Neutrophil (primary cell): ENCODE measurements around the gene DENND1A.

Experiments used
- H3K27ac ChIP-seq: fragments of 200-600 bp; sonication (generic); 2 replicates; pipeline ENCODE4 v1.5.1; 2016; ENCODE audit warnings: mild to moderate bottlenecking, moderate library complexity
- H3K27me3 ChIP-seq: fragments of 200-600 bp; sonication (generic); 2 replicates; pipeline ENCODE4 v1.6.0; 2016; ENCODE audit warnings: mild to moderate bottlenecking
- H3K36me3 ChIP-seq: fragments of 200-600 bp; sonication (generic); 2 replicates; pipeline ENCODE4 v1.5.1; 2017
- H3K4me1 ChIP-seq, 2 experiments: fragments of 200-600 bp in 1 of 2; sonication (generic) in 1 of 2; 1 replicate in 1 of 2; 2 replicates in 1 of 2; pipeline versions ENCODE4 v1.5.1 to v1.6.1; 2013 to 2016; ENCODE audit warnings: low read depth in 1 of 2, low read length in 1 of 2, mild to moderate bottlenecking in 1 of 2, moderate library complexity in 1 of 2; ENCODE audit not compliant: control insufficient read depth in 1 of 2, insufficient read depth in 1 of 2
- H3K4me3 ChIP-seq, 2 experiments: fragments of 200-600 bp in 1 of 2; sonication (generic) in 1 of 2; 1 replicate in 1 of 2; 2 replicates in 1 of 2; pipeline ENCODE4 v1.5.1; 2013 to 2016; ENCODE audit warnings: low read depth in 1 of 2, low read length in 1 of 2, mild to moderate bottlenecking in 1 of 2, moderate library complexity in 1 of 2
- H3K9me3 ChIP-seq: fragments of 200-600 bp; sonication (generic); 2 replicates; pipeline ENCODE4 v1.5.1; 2016
- TF ChIP-seq, protein P1 (sequence below): fragments of 200-600 bp; sonication (generic); IDR thresholded peaks from 2 replicates; pipeline ENCODE4 v1.5.1; 2016; ENCODE audit warnings: antibody characterized with exemption

DENND1A gene

GRCh38 chr9:123419091-123419490 is 510.8 kb downstream of the DENND1A start:
- H3K27ac ChIP-seq = no peak overlapping the region
- H3K36me3 ChIP-seq = peaks cover 81% of the 10 kb centered on the region
- TF ChIP-seq, protein P1, sequence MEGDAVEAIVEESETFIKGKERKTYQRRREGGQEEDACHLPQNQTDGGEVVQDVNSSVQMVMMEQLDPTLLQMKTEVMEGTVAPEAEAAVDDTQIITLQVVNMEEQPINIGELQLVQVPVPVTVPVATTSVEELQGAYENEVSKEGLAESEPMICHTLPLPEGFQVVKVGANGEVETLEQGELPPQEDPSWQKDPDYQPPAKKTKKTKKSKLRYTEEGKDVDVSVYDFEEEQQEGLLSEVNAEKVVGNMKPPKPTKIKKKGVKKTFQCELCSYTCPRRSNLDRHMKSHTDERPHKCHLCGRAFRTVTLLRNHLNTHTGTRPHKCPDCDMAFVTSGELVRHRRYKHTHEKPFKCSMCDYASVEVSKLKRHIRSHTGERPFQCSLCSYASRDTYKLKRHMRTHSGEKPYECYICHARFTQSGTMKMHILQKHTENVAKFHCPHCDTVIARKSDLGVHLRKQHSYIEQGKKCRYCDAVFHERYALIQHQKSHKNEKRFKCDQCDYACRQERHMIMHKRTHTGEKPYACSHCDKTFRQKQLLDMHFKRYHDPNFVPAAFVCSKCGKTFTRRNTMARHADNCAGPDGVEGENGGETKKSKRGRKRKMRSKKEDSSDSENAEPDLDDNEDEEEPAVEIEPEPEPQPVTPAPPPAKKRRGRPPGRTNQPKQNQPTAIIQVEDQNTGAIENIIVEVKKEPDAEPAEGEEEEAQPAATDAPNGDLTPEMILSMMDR = no peak
- H3K9me3 ChIP-seq = no peaks in the 10 kb centered on the region
- H3K27me3 ChIP-seq = no peaks in the 10 kb centered on the region
- no peaks in the 10 kb centered on the region for H3K4me1 ChIP-seq
- H3K4me3 ChIP-seq = no peak overlapping the region

GRCh38 chr9:123418506-123418905 is 511.4 kb downstream of the DENND1A start:
- peaks cover 81% of the 10 kb centered on the region for H3K36me3 ChIP-seq
- H3K27ac ChIP-seq = no peak overlapping the region
- no peaks in the 10 kb centered on the region for H3K9me3 ChIP-seq
- no peaks in the 10 kb centered on the region for H3K27me3 ChIP-seq
- no peaks in the 10 kb centered on the region for H3K4me1 ChIP-seq
- H3K4me3 ChIP-seq = no peak overlapping the region
- TF ChIP-seq, protein P1 = no peak

DNA sequence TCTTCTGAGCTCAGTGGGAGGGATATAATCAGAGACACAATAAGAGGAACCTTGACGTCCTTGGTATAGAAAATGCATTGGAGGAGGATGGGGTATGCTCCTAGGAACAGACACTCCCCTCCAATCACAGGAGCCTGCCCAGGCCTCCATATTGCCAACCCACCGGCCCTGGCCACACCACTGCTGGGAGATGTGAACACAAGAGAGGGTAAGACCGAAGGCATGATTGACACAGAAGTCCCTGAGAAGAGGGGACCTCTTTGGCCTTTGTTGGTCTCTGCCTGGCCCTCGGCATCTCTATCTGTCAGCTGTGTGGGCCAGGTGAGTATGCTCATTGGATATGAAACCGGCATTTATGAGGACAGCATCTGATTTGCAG is 511.9 kb downstream of the DENND1A start:
- H3K9me3 ChIP-seq = no peaks in the 10 kb centered on the region
- no peaks in the 10 kb centered on the region for H3K27me3 ChIP-seq
- peaks cover 79% of the 10 kb centered on the region for H3K36me3 ChIP-seq
- no peak overlapping the region for H3K4me3 ChIP-seq
- TF ChIP-seq, protein P1 = no peak
- no peaks in the 10 kb centered on the region for H3K4me1 ChIP-seq
- no peak overlapping the region for H3K27ac ChIP-seq

DNA sequence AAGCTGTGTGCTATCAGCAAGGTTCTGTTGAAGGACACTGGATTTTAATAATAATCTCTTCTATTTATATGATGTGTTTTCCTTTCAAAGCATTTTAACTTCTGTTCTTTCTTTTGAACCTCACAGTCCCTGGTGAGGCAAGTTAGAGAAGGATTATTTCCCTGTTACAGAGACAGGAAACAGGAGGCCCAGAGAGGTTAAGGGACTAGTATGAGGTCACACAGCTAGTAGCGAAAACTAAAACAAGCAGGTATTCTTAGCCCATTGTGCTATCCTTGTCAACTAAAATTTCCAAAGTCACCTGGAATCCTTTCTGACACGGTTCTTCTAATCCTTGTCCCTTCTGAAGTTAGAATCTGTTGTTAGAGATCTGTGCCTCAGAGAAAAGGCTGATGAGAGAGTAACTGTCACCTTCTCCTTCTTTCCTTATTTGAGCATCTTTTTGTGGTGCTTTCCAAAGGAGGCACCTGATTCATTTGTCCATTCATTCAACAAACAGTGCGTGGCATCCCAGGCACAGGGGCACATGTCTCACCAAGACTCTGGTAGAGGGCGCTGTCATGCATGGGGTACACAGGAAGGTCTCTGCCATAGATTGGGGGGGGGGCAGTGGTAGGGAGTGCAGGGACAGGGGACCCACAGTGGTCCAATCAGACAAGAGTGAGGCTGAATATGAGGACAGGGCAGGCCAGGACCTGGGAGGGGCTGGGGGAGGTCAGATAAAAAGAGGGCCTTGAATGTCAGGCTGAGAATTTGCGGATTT is 512.5 kb downstream of the DENND1A start:
- no peaks in the 10 kb centered on the region for H3K27me3 ChIP-seq
- no peaks in the 10 kb centered on the region for H3K4me1 ChIP-seq
- H3K4me3 ChIP-seq = no peak overlapping the region
- peaks cover 78% of the 10 kb centered on the region for H3K36me3 ChIP-seq
- TF ChIP-seq, protein P1 = no peak
- H3K27ac ChIP-seq = no peak overlapping the region
- no peaks in the 10 kb centered on the region for H3K9me3 ChIP-seq

DNA sequence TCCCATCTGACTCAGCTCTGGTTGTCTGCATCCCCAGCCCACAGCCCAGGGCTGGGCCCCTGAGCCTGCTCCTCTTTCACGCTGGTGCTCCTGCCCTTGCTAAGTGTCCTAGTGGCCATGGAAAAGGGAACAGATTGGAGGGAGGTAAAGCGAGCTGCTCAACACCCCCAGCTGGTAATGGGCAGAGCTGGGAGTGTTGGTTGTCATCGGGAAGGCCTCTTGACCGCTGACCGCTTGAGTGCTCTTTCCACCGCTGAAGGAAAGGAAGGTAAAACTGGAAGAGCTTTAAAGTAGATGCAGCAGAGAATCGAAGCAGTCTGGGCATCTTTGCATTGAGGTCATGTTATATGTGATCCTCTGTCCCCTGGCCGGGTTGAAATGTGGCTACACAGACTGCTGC is 513.8 kb downstream of the DENND1A start:
- Histone ChIP-seq H3K36me3 (peaks cover 76% of the 10 kb centered on the region), H3K27ac (no peak overlapping the region)

More for the DNA sequence above, 513.8 kb downstream of the DENND1A start:
- Histone ChIP-seq H3K4me3 (no peak overlapping the region), H3K27me3 (no peaks in the 10 kb centered on the region), H3K4me1 (no peaks in the 10 kb centered on the region), H3K9me3 (no peaks in the 10 kb centered on the region)
- TF ChIP-seq, protein P1 = no peak
